ENCODE results near the gene AFAP1L2. TPM values are rescaled to one million over a fixed set of nuclear protein-coding genes. Genes with fewer than 3 reads are reported as not detected.

The AFAP1L2 gene
- total RNA-seq, 6 experiments from 2014 or later, result 0.50 to 2.2 (median 1.1) TPM

DNA sequence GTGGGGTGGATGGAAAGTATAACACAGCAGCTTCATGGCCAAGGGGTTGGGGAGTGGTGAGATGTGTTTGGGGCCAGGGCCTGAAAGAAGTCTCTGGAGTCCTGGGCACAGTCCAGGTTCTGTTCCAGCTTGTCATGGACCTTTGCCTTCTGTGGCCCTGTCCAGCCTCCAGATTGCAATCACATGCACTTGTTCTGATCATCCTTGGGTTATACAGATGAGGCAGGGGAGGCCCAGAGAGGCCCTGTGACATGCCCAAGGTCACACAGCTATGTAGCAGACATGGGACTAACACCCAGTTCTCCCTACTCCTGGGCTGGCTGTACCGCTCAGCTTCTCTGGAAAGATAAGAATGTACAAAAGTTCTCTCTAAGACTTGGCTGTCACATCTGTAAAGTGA, 153.6 kb downstream of the AFAP1L2 start:
- WGBS (ENCODE audit: insufficient coverage, low coverage, low lambda C conversion rate, missing lambda C conversion rate), result 71% methylated on average over 1 of the region's 1 CpG
- no peak overlapping the region for H3K27ac ChIP-seq
- no peaks in the 10 kb centered on the region for H3K36me3 ChIP-seq
- H3K9me3 ChIP-seq, result no peaks in the 10 kb centered on the region
- no peak overlapping the region for H3K4me3 ChIP-seq
- intact Hi-C loops (cut with DNase I), result no loop called here
- DNase-seq, result no peak
- H3K4me1 ChIP-seq, result no peaks in the 10 kb centered on the region
- TF ChIP-seq, protein P1, sequence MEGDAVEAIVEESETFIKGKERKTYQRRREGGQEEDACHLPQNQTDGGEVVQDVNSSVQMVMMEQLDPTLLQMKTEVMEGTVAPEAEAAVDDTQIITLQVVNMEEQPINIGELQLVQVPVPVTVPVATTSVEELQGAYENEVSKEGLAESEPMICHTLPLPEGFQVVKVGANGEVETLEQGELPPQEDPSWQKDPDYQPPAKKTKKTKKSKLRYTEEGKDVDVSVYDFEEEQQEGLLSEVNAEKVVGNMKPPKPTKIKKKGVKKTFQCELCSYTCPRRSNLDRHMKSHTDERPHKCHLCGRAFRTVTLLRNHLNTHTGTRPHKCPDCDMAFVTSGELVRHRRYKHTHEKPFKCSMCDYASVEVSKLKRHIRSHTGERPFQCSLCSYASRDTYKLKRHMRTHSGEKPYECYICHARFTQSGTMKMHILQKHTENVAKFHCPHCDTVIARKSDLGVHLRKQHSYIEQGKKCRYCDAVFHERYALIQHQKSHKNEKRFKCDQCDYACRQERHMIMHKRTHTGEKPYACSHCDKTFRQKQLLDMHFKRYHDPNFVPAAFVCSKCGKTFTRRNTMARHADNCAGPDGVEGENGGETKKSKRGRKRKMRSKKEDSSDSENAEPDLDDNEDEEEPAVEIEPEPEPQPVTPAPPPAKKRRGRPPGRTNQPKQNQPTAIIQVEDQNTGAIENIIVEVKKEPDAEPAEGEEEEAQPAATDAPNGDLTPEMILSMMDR (IDR thresholded peaks at IDR 0.05), result no peak
- no peak for TF ChIP-seq POLR2A (IDR thresholded peaks at IDR 0.05)
- no peaks in the 10 kb centered on the region for H3K27me3 ChIP-seq
- peak in 1 of 4 donors; percentile 48 for ATAC-seq

DNA sequence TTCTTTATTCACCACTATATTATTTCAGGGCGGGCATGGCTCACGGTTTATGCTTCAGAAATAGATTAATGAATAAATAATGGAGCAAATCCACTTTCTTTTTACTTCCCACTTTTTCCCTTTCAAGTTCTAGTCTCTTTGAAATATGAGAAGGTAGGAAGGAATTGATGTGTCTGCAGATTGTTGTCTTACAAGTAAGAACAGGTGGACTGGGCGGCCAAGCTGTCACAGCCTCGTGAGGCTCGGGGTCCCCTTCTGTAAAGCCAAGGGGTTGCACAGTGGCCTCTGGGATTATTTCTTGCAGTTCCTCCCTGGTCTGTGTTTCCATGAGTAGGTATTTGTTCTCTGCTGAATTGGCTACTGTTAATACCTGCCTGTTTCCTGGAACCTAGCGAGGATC, 154.1 kb downstream of the AFAP1L2 start:
- no peak overlapping the region for H3K27ac ChIP-seq
- H3K36me3 ChIP-seq, result no peaks in the 10 kb centered on the region
- no peak for DNase-seq
- H3K27me3 ChIP-seq, result no peaks in the 10 kb centered on the region
- H3K4me1 ChIP-seq, result no peaks in the 10 kb centered on the region
- 78% methylated on average over 6 of the region's 6 CpGs for WGBS (ENCODE audit: insufficient coverage, low coverage, low lambda C conversion rate, missing lambda C conversion rate)
- no peak for TF ChIP-seq POLR2A (IDR thresholded peaks at IDR 0.05)
- TF ChIP-seq, protein P1 (IDR thresholded peaks at IDR 0.05), result no peak
- ATAC-seq, result no peak
- no peak overlapping the region for H3K4me3 ChIP-seq
- intact Hi-C loops (cut with DNase I), result no loop called here
- no peaks in the 10 kb centered on the region for H3K9me3 ChIP-seq

DNA sequence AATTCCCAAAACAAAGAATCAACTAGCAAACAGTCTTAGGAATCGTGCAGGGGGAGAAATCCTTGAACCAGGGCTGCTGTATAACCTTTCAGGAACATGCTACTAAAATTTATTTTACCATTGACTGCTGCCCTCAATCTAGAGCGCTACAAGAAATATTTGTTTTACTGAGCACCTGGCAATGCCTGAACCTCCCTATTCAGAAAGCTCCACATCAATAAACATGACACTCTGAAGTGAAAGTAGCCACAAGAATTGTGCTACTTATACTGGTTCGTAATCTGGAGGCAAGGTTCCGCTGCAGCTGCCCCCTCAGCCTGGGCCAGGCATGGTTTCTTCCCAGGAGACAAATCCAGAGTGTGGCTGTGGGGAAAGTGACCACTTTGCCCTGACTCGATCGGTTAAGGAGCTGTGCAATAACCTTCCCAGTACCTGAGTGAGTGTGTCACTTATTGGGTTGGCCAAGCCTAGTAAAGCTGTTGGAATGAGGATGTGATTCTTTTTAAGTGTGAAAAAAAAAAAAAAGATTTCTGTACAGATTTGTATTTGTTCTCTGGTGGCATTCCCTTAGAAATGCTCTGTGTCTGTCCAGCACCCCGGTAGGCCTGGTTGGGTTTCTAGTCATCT, 157.5 kb downstream of the AFAP1L2 start:
- Histone ChIP-seq H3K36me3 (no peaks in the 10 kb centered on the region), H3K4me3 (no peak overlapping the region), H3K9me3 (no peaks in the 10 kb centered on the region), H3K27ac (no peak overlapping the region), H3K4me1 (no peaks in the 10 kb centered on the region), H3K27me3 (no peaks in the 10 kb centered on the region)
- ATAC-seq (peak in 1 of 4 donors; percentile 31), DNase-seq (no peak)
- intact Hi-C loops (cut with DNase I), result no loop called here
- 72% methylated on average over 4 of the region's 7 CpGs for WGBS (ENCODE audit: insufficient coverage, low coverage, low lambda C conversion rate, missing lambda C conversion rate)
- no peak for TF ChIP-seq POLR2A (IDR thresholded peaks at IDR 0.05)
- TF ChIP-seq, protein P1 (IDR thresholded peaks at IDR 0.05), result no peak

DNA sequence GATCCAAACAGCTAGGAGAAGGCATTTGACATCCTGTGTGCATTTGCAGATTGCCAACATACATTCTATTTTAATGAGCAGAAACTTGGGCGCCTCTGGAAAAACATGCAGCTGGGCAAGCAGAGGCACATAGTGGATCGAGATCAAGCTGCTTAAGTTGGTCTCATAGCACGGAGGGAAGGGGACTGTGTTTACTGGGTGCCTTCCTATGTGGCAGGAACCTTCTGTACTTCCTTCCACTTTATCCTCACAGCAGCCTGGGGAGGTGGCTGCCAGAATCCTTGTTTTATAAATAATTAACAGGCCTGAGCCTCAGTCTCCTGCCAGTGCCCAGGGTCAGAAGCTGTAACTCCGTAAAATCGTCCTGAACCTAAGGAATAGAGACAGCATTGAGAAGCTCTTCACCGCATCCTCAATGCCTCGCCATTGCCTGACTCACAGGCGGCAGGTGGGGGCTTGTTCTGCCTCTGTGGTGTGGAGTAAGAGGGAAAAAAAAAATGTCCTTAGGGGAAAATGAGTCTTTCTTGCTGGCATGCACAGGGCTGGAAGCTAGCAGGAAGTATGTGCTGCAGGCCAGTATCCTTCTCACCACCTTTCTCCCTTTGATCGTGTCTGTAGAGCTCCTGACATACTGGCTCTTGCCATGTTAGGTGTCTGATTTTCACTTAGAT, 159.0 kb downstream of the AFAP1L2 start:
- WGBS (ENCODE audit: insufficient coverage, low coverage, low lambda C conversion rate, missing lambda C conversion rate), result 46% methylated on average over 7 of the region's 9 CpGs
- H3K4me3 ChIP-seq, result no peak overlapping the region
- H3K4me1 ChIP-seq, result no peaks in the 10 kb centered on the region
- no peaks in the 10 kb centered on the region for H3K27me3 ChIP-seq
- ATAC-seq, result peak in 2 of 4 donors; percentile 28 to 54
- H3K36me3 ChIP-seq, result no peaks in the 10 kb centered on the region
- no peak for DNase-seq
- intact Hi-C loops (cut with DNase I), result no loop called here
- no peak overlapping the region for H3K27ac ChIP-seq
- no peaks in the 10 kb centered on the region for H3K9me3 ChIP-seq
- TF ChIP-seq, protein P1 (IDR thresholded peaks at IDR 0.05), result no peak
- no peak for TF ChIP-seq POLR2A (IDR thresholded peaks at IDR 0.05)

Small RNA genes lying within 50 kb of the gene (small RNA-seq; reads per million reads assigned to genes)
- gene RN7SL384P, result 0 reads per million in 2 experiments

Other genes with a start within 250 kb of the AFAP1L2 start
- 10 to 100 TPM in 2 of 6 experiments, 1 to 10 TPM in 4; 4.2 to 11.7 (median 6.9) TPM for gene CCDC186, start 230.3 kb downstream of the AFAP1L2 start, total RNA-seq
- under 1 TPM in 5 of 6 experiments, not detected in 1; 0.06 to 0.17 (median 0.12) TPM for gene TDRD1, start 225.1 kb downstream of the AFAP1L2 start, total RNA-seq
- gene VWA2, start 165.2 kb downstream of the AFAP1L2 start, total RNA-seq, result under 1 TPM in 4 of 6 experiments, not detected in 2; 0.06 to 0.14 (median 0.09) TPM

All from right lobe of liver (tissue), 6 donors.